SK-N-SH treated with all-trans-retinoic acid at 6 μM for 48 hours (cell line): ENCODE measurements around the gene COL4A2.
A peak's percentile ranks its signal among the peaks of the same experiment; 100 is the strongest.

Experiments
- ATAC-seq: fragments of 200-7000 bp; cut with Tn5 transposase; 3 replicates; pipeline ENCODE4 v1.9.1; 2020; ENCODE audit warnings: mild to moderate bottlenecking, moderate library complexity
- ARNTL ChIP-seq: fragments of 450-650 bp; formaldehyde crosslinking; IDR thresholded peaks from 2 replicates; pipeline ENCODE4 v1.5.0; 2020; ENCODE audit warnings: low read depth, mild to moderate bottlenecking, moderate library complexity, borderline replicate concordance
- BACH2 ChIP-seq: fragments of 250-450 bp; sonication (Bioruptor Pico); IDR thresholded peaks from 2 replicates; pipeline ENCODE4 v1.9.0; 2021; ENCODE audit warnings: mild to moderate bottlenecking, borderline replicate concordance
- CREB5 ChIP-seq: fragments of 250-450 bp; sonication (Bioruptor Pico); IDR thresholded peaks from 2 replicates; pipeline ENCODE4 v1.5.1; 2020; ENCODE audit warnings: low read depth, mild to moderate bottlenecking, moderate library complexity
- CSDC2 ChIP-seq: fragments of 250-450 bp; sonication (Bioruptor Pico); IDR thresholded peaks from 2 replicates; pipeline ENCODE4 v1.5.0; 2020; ENCODE audit warnings: mild to moderate bottlenecking, moderate library complexity
- CSRNP3 ChIP-seq: fragments of 250-450 bp; sonication (Bioruptor Pico); IDR thresholded peaks from 2 replicates; pipeline ENCODE4 v1.5.1; 2021; ENCODE audit warnings: mild to moderate bottlenecking, moderate library complexity
- ESRRG ChIP-seq: fragments of 250-450 bp; sonication (Bioruptor Pico); IDR thresholded peaks from 2 replicates; pipeline ENCODE4 v1.6.1; 2021; ENCODE audit warnings: mild to moderate bottlenecking
- ISL1 ChIP-seq: fragments of 250-450 bp; sonication (Bioruptor Pico); IDR thresholded peaks from 2 replicates; pipeline ENCODE4 v2.1.2; 2022; ENCODE audit warnings: mild to moderate bottlenecking, moderate library complexity
- OSR1 ChIP-seq: fragments of 250-450 bp; sonication (Bioruptor Pico); IDR thresholded peaks from 2 replicates; pipeline ENCODE4 v1.8.0; 2022; ENCODE audit warnings: moderate library complexity, mild to moderate bottlenecking, inconsistent platforms
- PATZ1 ChIP-seq: fragments of 250-450 bp; sonication (Bioruptor Pico); IDR thresholded peaks from 2 replicates; pipeline ENCODE4 v1.8.0; 2020; ENCODE audit warnings: mild to moderate bottlenecking, moderate library complexity, borderline replicate concordance
- POU6F1 ChIP-seq: fragments of 250-450 bp; sonication (Bioruptor Pico); IDR thresholded peaks from 2 replicates; pipeline ENCODE4 v1.8.0; 2021; ENCODE audit warnings: low read depth, mild to moderate bottlenecking, moderate library complexity, borderline replicate concordance
- PPARA ChIP-seq: fragments of 250-450 bp; sonication (Bioruptor Pico); IDR thresholded peaks from 2 replicates; pipeline ENCODE4 v1.5.0; 2020; ENCODE audit warnings: mild to moderate bottlenecking, borderline replicate concordance
- RARB ChIP-seq: fragments of 250-450 bp; sonication (Bioruptor Pico); IDR thresholded peaks from 2 replicates; pipeline ENCODE4 v1.8.0; 2021; ENCODE audit warnings: mild to moderate bottlenecking, moderate library complexity
- SNAI2 ChIP-seq: fragments of 250-450 bp; sonication (Bioruptor Pico); IDR thresholded peaks from 2 replicates; pipeline ENCODE4 v1.5.0; 2020; ENCODE audit warnings: mild to moderate bottlenecking, moderate library complexity
- TCF4 ChIP-seq: fragments of 250-450 bp; sonication (Bioruptor Pico); IDR thresholded peaks from 2 replicates; pipeline ENCODE4 v1.8.0; 2021; ENCODE audit warnings: mild to moderate bottlenecking, moderate library complexity, borderline replicate concordance
- TOX ChIP-seq: fragments of 250-450 bp; sonication (Bioruptor Pico); IDR thresholded peaks from 2 replicates; pipeline ENCODE4 v1.8.0; 2021; ENCODE audit warnings: mild to moderate bottlenecking, moderate library complexity, borderline replicate concordance
- TSHZ2 ChIP-seq: fragments of 250-450 bp; sonication (Bioruptor Pico); IDR thresholded peaks from 2 replicates; pipeline ENCODE4 v1.5.0; 2020; ENCODE audit warnings: mild to moderate bottlenecking, moderate library complexity
- ZC3H10 ChIP-seq: fragments of 250-450 bp; sonication (Bioruptor Pico); IDR thresholded peaks from 2 replicates; pipeline ENCODE4 v1.5.1; 2021; ENCODE audit warnings: mild to moderate bottlenecking, moderate library complexity
- ZFP3 ChIP-seq: fragments of 250-450 bp; sonication (Bioruptor Pico); IDR thresholded peaks from 2 replicates; pipeline ENCODE4 v1.5.0; 2020; ENCODE audit warnings: mild to moderate bottlenecking, moderate library complexity
- ZFP30 ChIP-seq: fragments of 450-650 bp; formaldehyde crosslinking; IDR thresholded peaks from 2 replicates; pipeline ENCODE4 v1.5.0; 2022; ENCODE audit warnings: mild to moderate bottlenecking, moderate library complexity
- ZNF70 ChIP-seq: fragments of 450-650 bp; formaldehyde crosslinking; IDR thresholded peaks from 2 replicates; pipeline ENCODE4 v1.5.0; 2020; ENCODE audit warnings: mild to moderate bottlenecking, moderate library complexity
- ZNF8 ChIP-seq: fragments of 450-650 bp; formaldehyde crosslinking; IDR thresholded peaks from 2 replicates; pipeline ENCODE4 v1.5.0; 2020; ENCODE audit warnings: mild to moderate bottlenecking, moderate library complexity

The COL4A2 gene

GRCh38 chr13:110396913-110397381 lies 89.9 kb downstream of the COL4A2 start:
- TF ChIP-seq TOX (CRISPR knock-in tag) (no peak), CSDC2 (CRISPR knock-in tag) (0 out of 2 replicates have a peak, but pooled peaks have one; percentile 21)
- peak; percentile 91 for ATAC-seq

- TF ChIP-seq ZFP3 (CRISPR knock-in tag) (no peak), ISL1 (no peak), ESRRG (CRISPR knock-in tag) (no peak), ZNF70 (no peak), CSRNP3 (CRISPR knock-in tag) (no peak), CSDC2 (CRISPR knock-in tag) (no peak), TOX (CRISPR knock-in tag) (no peak), ZC3H10 (CRISPR knock-in tag) (no peak), OSR1 (CRISPR knock-in tag) (no peak), TSHZ2 (CRISPR knock-in tag) (no peak), BACH2 (no peak)
- no peak for ATAC-seq
Measured at GRCh38 chr13:110397436-110398115, 90.5 kb downstream of the COL4A2 start.

- ATAC-seq: peak; percentile 46
- TF ChIP-seq TCF4 (CRISPR knock-in tag): no peak
- no peak for TF ChIP-seq ARNTL (CRISPR knock-in tag)
- no peak for TF ChIP-seq RARB
- TF ChIP-seq ISL1: no peak
- no peak for TF ChIP-seq OSR1 (CRISPR knock-in tag)
- no peak for TF ChIP-seq CSRNP3 (CRISPR knock-in tag)
- TF ChIP-seq BACH2: no peak
- TF ChIP-seq PPARA (CRISPR knock-in tag): no peak
- no peak for TF ChIP-seq PATZ1 (CRISPR knock-in tag)
- TF ChIP-seq CSDC2 (CRISPR knock-in tag): no peak
- TF ChIP-seq POU6F1 (CRISPR knock-in tag): no peak
- TF ChIP-seq ESRRG (CRISPR knock-in tag): no peak
- no peak for TF ChIP-seq CREB5 (CRISPR knock-in tag)
- TF ChIP-seq ZNF8 (CRISPR knock-in tag): no peak
- no peak for TF ChIP-seq TSHZ2 (CRISPR knock-in tag)
- no peak for TF ChIP-seq ZFP30 (CRISPR knock-in tag)
- TF ChIP-seq ZC3H10 (CRISPR knock-in tag): no peak
- TF ChIP-seq SNAI2 (CRISPR knock-in tag): no peak
- TF ChIP-seq ZNF70: no peak
Measured at GRCh38 chr13:110398564-110399507, 91.8 kb downstream of the COL4A2 start.
